GM21786 (cell line): ENCODE data around the gene USP17L22.
"Not testable (repeated sequence)": the region's sequence is repeated elsewhere in the genome, so short reads cannot be mapped to it uniquely, and the experiment has no call there.

Experiments used
- ATAC-seq: cut with Tn5 transposase; IDR thresholded peaks from one replicate; pipeline ENCODE4 v1.9.1; 2021; ENCODE audit not compliant: unreplicated experiment

The USP17L22 gene

GRCh38 chr4:9267319-9267718, at the start of gene USP17L22:
Gene USP17L22 (plus strand): TSS chr4:9267619. CDS start chr4:9267619, 0 bp downstream.
- not testable (repeated sequence) for ATAC-seq

- ATAC-seq, result not testable (repeated sequence)
Measured at GRCh38 chr4:9219852-9220251, 47.6 kb upstream of the USP17L22 start, which contains the start of gene USP17L12. Gene USP17L12 (plus strand): TSS chr4:9220152. CDS start chr4:9220152, 0 bp downstream.

- not testable (repeated sequence) for ATAC-seq
Measured at GRCh38 chr4:9224596-9224995, 42.8 kb upstream of the USP17L22 start, which contains the start of gene USP17L13. Gene USP17L13 (plus strand): TSS chr4:9224896. CDS start chr4:9224896, 0 bp downstream.

GRCh38 chr4:9230249-9230648, 37.2 kb upstream of the USP17L22 start:
- not testable (repeated sequence) for ATAC-seq

- not testable (repeated sequence) for ATAC-seq
Measured at GRCh38 chr4:9234085-9234484, 33.3 kb upstream of the USP17L22 start, which contains the start of gene USP17L15. Gene USP17L15 (plus strand): TSS chr4:9234385. CDS start chr4:9234385, 0 bp downstream.

- ATAC-seq, result not testable (repeated sequence)
Measured at GRCh38 chr4:9238461-9238860, 29.0 kb upstream of the USP17L22 start.

- not testable (repeated sequence) for ATAC-seq
Measured at GRCh38 chr4:9243579-9243978, 23.8 kb upstream of the USP17L22 start, which contains the start of gene USP17L17. Gene USP17L17 (plus strand): TSS chr4:9243879. CDS start chr4:9243879, 0 bp downstream.

GRCh38 chr4:9247953-9248680, 19.3 kb upstream of the USP17L22 start, which contains the start of gene USP17L18:
Gene USP17L18 (plus strand): TSS chr4:9248630. CDS start chr4:9248630, 0 bp downstream.
- not testable (repeated sequence) for ATAC-seq

- not testable (repeated sequence) for ATAC-seq
Measured at GRCh38 chr4:9253078-9253477, 14.3 kb upstream of the USP17L22 start, which contains the start of gene USP17L19. Gene USP17L19 (plus strand): TSS chr4:9253378. CDS start chr4:9253378, 0 bp downstream.

GRCh38 chr4:9257824-9258223, 9.6 kb upstream of the USP17L22 start, which contains the start of gene USP17L20:
Gene USP17L20 (plus strand): TSS chr4:9258124. CDS start chr4:9258124, 0 bp downstream.
- ATAC-seq, result not testable (repeated sequence)

- ATAC-seq, result not testable (repeated sequence)
Measured at GRCh38 chr4:9262572-9262971, 4.8 kb upstream of the USP17L22 start, which contains the start of gene USP17L21. Gene USP17L21 (plus strand): TSS chr4:9262872. CDS start chr4:9262872, 0 bp downstream.

GRCh38 chr4:9271719-9272118, 4.3 kb downstream of the USP17L22 start:
- not testable (repeated sequence) for ATAC-seq
